WERI-Rb-1 (cell line): ENCODE results near the gene IDH2.

Experiments
- DNase-seq: peaks from one replicate; pipeline ENCODE4 v3.0.0-alpha.2; 2020
- H3K27ac ChIP-seq: fragments of 250-450 bp; sonication (Bioruptor Pico); 2 replicates; pipeline ENCODE4 v1.5.1; 2020; ENCODE audit warnings: mild to moderate bottlenecking, moderate library complexity
- H3K27me3 ChIP-seq: fragments of 250-450 bp; sonication (Bioruptor Pico); 2 replicates; pipeline ENCODE4 v1.5.1; 2021; ENCODE audit warnings: mild to moderate bottlenecking, low read depth, moderate library complexity; ENCODE audit not compliant: insufficient read depth, severe bottlenecking
- H3K36me3 ChIP-seq: fragments of 250-450 bp; sonication (Bioruptor Pico); 2 replicates; pipeline ENCODE4 v1.5.1; 2020; ENCODE audit warnings: mild to moderate bottlenecking, moderate library complexity
- H3K4me3 ChIP-seq: 2 replicates; pipeline ENCODE4 v1.5.1; 2011; ENCODE audit warnings: low read depth, mild to moderate bottlenecking, control low read depth, low read length
- H3K9me3 ChIP-seq: fragments of 250-450 bp; sonication (Bioruptor Pico); 2 replicates; pipeline ENCODE4 v1.5.1; 2021; ENCODE audit warnings: mild to moderate bottlenecking, moderate library complexity; ENCODE audit not compliant: severe bottlenecking
- TF ChIP-seq, protein P1 (sequence below): IDR thresholded peaks from 2 replicates; pipeline ENCODE4 v1.5.1; 2011; ENCODE audit warnings: low read depth, mild to moderate bottlenecking, control low read depth, inconsistent platforms, low read length

IDH2 gene

DNA sequence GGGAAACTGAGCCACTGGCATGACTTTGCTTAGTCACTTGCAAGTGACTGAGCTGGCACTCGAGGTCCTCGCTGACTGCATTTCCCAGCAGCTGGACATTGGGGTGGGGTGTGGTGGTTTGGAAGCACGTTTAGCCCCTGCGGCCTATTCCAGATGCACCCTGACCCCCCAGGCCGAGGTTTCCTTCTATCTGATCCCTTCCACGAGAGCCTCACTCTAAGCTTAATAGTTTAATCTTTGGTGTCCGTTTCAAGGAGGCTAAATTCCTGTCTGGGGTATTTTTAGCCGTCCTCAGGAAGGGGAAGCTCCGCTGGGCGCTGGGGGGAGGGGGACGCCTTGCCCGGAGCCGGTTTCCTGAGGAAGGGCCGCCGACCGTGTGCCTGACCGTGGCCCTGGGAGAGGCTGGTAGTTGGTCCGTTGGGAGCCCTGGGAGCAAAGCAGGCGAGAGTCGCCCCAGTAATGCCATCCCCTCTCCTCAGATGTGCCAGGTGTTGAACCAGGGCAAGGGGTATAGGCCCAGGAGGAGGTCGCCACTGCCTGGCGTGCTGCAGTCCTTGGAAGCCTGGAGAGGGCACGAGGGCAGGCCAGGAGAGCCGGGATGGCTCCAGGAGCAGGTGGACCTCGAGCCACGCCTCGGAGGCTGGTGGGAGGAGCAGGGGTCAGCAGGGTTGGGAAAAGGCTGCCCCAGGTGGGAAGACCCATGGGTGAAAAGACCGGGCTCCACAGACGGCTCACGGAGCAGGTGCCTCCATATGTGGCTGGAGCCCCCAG lies 37.2 kb downstream of the IDH2 start:
- no peaks in the 10 kb centered on the region for H3K27me3 ChIP-seq
- peak; percentile 73 for DNase-seq
- TF ChIP-seq, protein P1, sequence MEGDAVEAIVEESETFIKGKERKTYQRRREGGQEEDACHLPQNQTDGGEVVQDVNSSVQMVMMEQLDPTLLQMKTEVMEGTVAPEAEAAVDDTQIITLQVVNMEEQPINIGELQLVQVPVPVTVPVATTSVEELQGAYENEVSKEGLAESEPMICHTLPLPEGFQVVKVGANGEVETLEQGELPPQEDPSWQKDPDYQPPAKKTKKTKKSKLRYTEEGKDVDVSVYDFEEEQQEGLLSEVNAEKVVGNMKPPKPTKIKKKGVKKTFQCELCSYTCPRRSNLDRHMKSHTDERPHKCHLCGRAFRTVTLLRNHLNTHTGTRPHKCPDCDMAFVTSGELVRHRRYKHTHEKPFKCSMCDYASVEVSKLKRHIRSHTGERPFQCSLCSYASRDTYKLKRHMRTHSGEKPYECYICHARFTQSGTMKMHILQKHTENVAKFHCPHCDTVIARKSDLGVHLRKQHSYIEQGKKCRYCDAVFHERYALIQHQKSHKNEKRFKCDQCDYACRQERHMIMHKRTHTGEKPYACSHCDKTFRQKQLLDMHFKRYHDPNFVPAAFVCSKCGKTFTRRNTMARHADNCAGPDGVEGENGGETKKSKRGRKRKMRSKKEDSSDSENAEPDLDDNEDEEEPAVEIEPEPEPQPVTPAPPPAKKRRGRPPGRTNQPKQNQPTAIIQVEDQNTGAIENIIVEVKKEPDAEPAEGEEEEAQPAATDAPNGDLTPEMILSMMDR, result no peak
- H3K36me3 ChIP-seq, result peaks cover 16% of the 10 kb centered on the region
- H3K4me3 ChIP-seq, result peak overlapping the region; percentile 3; the same call in 1 of the 2 replicates
- H3K27ac ChIP-seq, result no peak overlapping the region
- H3K9me3 ChIP-seq, result no peaks in the 10 kb centered on the region

DNA sequence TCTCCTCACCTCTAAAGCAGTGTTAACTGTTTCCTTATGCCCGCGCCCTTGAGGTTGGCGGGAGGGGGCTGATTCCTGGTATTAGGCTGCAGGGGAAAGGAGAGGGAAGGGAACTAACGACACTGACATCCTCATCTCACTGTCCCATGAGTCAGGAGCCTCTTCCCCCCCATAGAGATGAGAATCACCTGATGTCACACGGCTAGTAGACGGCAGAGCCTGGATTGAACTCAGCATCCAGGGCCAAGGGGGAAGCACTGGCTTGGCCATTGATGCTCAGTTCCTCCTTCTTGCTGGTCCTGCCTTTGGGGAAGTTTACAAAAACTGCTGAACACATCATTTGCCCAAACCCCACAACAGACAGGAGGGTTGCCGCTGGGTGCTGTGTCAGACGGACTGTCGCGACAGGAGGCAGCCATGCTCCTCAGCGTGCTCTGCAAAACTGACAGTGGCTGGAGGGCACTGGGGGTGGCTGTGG lies 38.5 kb downstream of the IDH2 start:
- Histone ChIP-seq H3K27ac (no peak overlapping the region), H3K36me3 (peaks cover 13% of the 10 kb centered on the region), H3K4me3 (no peak overlapping the region), H3K9me3 (no peaks in the 10 kb centered on the region), H3K27me3 (no peaks in the 10 kb centered on the region)
- DNase-seq, result no peak
- TF ChIP-seq, protein P1, result no peak

DNA sequence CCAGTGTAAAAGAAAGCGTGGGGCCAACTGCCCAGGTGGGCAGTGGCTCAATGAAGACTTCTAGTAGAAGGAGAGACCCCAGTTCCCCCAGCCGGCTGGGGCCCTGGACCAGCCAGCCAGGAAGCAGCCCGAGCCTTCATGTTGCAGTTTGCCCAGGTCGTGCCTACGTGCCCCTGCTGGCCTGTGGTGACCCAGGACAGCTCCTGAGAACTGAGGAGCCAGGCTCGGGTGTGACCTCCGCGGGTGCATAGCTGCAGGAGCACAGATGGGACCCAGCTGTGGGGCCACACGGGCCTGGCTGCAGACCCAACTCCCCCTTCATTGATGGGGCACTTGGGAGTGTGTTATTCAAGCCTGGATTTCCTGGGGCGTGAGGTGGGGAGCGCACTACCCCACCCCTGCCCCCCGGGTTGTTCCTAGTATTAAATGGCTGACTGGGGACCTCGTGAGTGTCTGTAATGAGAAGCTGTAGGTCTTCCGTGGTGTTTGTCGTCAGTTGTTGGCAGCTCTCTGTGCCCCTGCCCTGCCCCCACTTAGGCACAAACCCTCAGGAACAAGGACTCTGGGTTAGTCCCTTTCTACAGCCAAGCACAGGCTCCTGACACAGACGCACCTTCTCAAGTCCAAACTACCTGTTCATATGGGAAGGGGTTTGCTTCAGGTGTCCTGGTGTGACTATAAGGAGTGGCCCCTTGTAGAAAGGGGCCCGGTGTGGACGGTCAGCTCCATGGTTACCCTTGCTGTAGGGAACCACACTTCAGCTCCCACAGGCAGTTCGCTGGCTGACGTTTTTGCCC lies 39.1 kb downstream of the IDH2 start:
- TF ChIP-seq, protein P1, result no peak
- Histone ChIP-seq H3K27ac (no peak overlapping the region), H3K4me3 (no peak overlapping the region), H3K27me3 (no peaks in the 10 kb centered on the region), H3K36me3 (peaks cover 7% of the 10 kb centered on the region), H3K9me3 (no peaks in the 10 kb centered on the region)
- DNase-seq, result no peak

DNA sequence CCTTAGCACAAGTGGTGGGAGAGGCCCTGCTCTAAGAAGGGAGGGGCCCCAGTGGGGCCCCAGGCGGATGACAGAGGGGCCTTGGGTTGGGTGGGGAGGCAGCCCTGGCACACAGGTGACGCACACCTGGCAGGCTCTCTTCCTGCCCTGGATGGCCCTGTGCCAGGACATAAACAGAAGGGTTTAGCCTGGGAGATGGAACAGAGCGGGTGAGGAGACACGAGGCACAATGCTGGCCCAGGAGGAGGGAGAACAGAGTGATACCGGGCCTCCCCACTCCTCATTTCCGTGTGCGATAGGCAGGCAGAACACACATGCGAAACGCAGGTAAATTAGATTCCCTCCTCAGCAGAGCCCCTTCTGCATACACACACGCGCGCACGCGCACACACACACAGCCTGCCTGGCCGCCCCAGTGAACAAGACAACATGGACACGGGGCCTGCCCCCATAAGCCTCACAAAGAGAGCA lies 39.8 kb downstream of the IDH2 start:
- no peak overlapping the region for H3K4me3 ChIP-seq
- DNase-seq, result no peak
- peak overlapping the region; percentile 28; the same call in 1 of the 2 replicates for H3K27ac ChIP-seq
- TF ChIP-seq, protein P1, result no peak
- no peaks in the 10 kb centered on the region for H3K27me3 ChIP-seq
- H3K9me3 ChIP-seq, result no peaks in the 10 kb centered on the region
- peaks cover under 1% of the 10 kb centered on the region; the same call in 1 of the 2 replicates for H3K36me3 ChIP-seq

DNA sequence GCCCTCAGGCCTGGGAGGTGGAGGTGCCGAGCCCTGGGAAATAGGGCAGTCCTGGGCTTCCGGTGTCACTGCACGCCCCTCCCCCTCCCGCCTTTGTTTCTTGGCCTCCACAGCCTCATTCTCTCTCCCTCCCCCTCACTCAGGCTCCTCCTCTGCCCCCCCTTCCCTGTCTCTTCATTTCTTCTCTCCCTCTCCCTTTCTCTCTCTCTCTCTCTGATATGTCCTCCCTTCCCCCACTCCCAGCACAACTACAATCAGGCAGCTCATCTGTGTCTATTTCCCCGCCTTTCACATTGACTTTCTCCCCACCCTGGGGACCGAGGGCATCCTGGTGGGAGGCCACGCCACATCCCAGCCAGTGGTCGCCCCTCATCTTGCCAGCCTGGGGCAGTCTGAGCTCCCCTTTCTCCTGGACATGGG lies 40.2 kb downstream of the IDH2 start:
- Histone ChIP-seq H3K36me3 (no peaks in the 10 kb centered on the region), H3K27ac (peak overlapping the region; percentile 28; the same call in 1 of the 2 replicates), H3K9me3 (no peaks in the 10 kb centered on the region), H3K27me3 (no peaks in the 10 kb centered on the region), H3K4me3 (no peak overlapping the region)
- TF ChIP-seq, protein P1, result no peak
- no peak for DNase-seq
